Caco-2 (cell line): ENCODE results near the gene ABCC9. TPM values are rescaled to one million over a fixed set of nuclear protein-coding genes. Genes with fewer than 3 reads are reported as not detected.

ENCODE experiments used
- BruUV-seq: library from RNA; stranded (reverse); fragments of 400-500 nt; replicated peaks from 2 replicates; lab custom pipeline; 2021; lab: Mats Ljungman, UMichigan
- CTCF ChIA-PET: fragments of 300-600 bp; sonication (Branson Sonifier 250); formaldehyde crosslinking; loops from one replicate; lab custom pipeline; 2022; ENCODE audit warnings: antibody characterized with exemption; lab: Charles Lee
- POLR2A ChIA-PET: fragments of 300-600 bp; sonication (Branson Sonifier 250); formaldehyde crosslinking; loops from one replicate; lab custom pipeline; 2022; ENCODE audit warnings: antibody characterized with exemption; lab: Charles Lee
- DNase-seq, 2 experiments: peaks; one replicate each; pipeline versions ENCODE4 v3.0.0 to v3.0.0-alpha.2; 2020 to 2022
- H3K27me3 ChIP-seq: replicated peaks from 2 replicates; pipeline ENCODE4 v1.6.0; 2011; ENCODE audit warnings: low read length; ENCODE audit not compliant: control insufficient read depth, insufficient read depth
- H3K36me3 ChIP-seq: 2 replicates; pipeline ENCODE4 v1.5.1; 2011; ENCODE audit warnings: low read length; ENCODE audit not compliant: control insufficient read depth, insufficient read depth
- H3K4me1 ChIP-seq: fragments of 250-450 bp; sonication (Bioruptor Pico); 2 replicates; pipeline ENCODE4 v1.5.1; 2020; ENCODE audit warnings: mild to moderate bottlenecking
- H3K4me3 ChIP-seq: 2 replicates; pipeline ENCODE4 v1.5.1; 2011; ENCODE audit warnings: low read depth, mild to moderate bottlenecking, control low read depth, low read length
- H3K9me3 ChIP-seq: fragments of 250-450 bp; sonication (Bioruptor Pico); 2 replicates; pipeline ENCODE4 v1.5.1; 2020; ENCODE audit warnings: mild to moderate bottlenecking, moderate library complexity
- H3K27ac Mint-ChIP-seq: one replicate; pipeline ENCODE4 v1.8.0; 2022; ENCODE audit warnings: mixed read lengths; ENCODE audit not compliant: unreplicated experiment
- H3K27me3 Mint-ChIP-seq: one replicate; pipeline ENCODE4 v1.8.0; 2022; ENCODE audit warnings: mixed read lengths; ENCODE audit not compliant: insufficient read depth, unreplicated experiment
- H3K36me3 Mint-ChIP-seq: one replicate; pipeline ENCODE4 v1.8.0; 2022; ENCODE audit warnings: mild to moderate bottlenecking, mixed read lengths; ENCODE audit not compliant: insufficient read depth, unreplicated experiment
- H3K4me1 Mint-ChIP-seq: one replicate; pipeline ENCODE4 v1.8.0; 2022; ENCODE audit warnings: low read depth, mixed read lengths; ENCODE audit not compliant: unreplicated experiment
- H3K4me3 Mint-ChIP-seq: one replicate; pipeline ENCODE4 v1.8.0; 2022; ENCODE audit warnings: mild to moderate bottlenecking, moderate library complexity, mixed read lengths; ENCODE audit not compliant: unreplicated experiment
- H3K9me3 Mint-ChIP-seq: one replicate; pipeline ENCODE4 v1.8.0; 2022; ENCODE audit warnings: mixed read lengths; ENCODE audit not compliant: unreplicated experiment
- intact Hi-C: fragments of 100-400 bp; cut with micrococcal nuclease; formaldehyde crosslinking; loops from one replicate; pipeline ENCODE4 v1.10.0; 2022; ENCODE audit not compliant: unreplicated experiment
- total RNA-seq: library from RNA; stranded (reverse); gene quantifications from 2 replicates; pipeline ENCODE4 v1.2.3, GENCODE V29; 2022
- TF ChIP-seq, protein P1 (sequence below), 2 experiments: fragments of 200-600 bp in 1 of 2; IDR thresholded peaks; 1 replicate in 1 of 2; 2 replicates in 1 of 2; pipeline versions ENCODE4 v1.5.1 to v1.8.0; 2011 to 2022; ENCODE audit warnings: antibody characterized with exemption in 1 of 2, control low read depth in 1 of 2, inconsistent platforms in 1 of 2, low read depth in 1 of 2, low read length in 1 of 2, mild to moderate bottlenecking in 1 of 2, moderate library complexity in 1 of 2; ENCODE audit not compliant: insufficient read depth in 1 of 2, severe bottlenecking in 1 of 2, unreplicated experiment in 1 of 2

Gene ABCC9
- total RNA-seq, 1 experiment from 2014 or later: 130 TPM

DNA sequence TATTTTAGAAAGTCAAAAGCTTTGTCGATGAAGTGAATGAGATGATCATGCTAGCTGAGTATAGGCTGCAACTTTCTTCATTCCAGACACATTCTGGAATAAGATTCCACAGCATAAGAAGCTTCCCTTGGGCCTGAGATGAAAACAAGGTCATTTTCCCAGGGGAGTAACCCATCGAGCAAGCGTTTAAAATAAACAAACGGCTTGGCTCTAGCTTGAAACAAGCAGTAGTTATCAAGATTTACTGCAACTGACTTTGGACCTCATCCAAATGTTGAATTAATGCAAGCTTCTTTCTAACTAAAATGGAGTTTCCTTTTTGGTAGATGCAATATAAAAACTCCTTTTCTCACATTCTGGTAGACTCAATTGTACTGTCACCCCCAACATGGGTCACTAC lies 189.7 kb downstream of the ABCC9 start:
- Mint-ChIP-seq H3K27ac (no peak overlapping the region), H3K4me3 (no peak overlapping the region), H3K27me3 (no peaks in the 10 kb centered on the region), H3K4me1 (no peaks in the 10 kb centered on the region), H3K36me3 (no peaks in the 10 kb centered on the region), H3K9me3 (peaks cover 6% of the 10 kb centered on the region)
- TF ChIP-seq, protein P1, sequence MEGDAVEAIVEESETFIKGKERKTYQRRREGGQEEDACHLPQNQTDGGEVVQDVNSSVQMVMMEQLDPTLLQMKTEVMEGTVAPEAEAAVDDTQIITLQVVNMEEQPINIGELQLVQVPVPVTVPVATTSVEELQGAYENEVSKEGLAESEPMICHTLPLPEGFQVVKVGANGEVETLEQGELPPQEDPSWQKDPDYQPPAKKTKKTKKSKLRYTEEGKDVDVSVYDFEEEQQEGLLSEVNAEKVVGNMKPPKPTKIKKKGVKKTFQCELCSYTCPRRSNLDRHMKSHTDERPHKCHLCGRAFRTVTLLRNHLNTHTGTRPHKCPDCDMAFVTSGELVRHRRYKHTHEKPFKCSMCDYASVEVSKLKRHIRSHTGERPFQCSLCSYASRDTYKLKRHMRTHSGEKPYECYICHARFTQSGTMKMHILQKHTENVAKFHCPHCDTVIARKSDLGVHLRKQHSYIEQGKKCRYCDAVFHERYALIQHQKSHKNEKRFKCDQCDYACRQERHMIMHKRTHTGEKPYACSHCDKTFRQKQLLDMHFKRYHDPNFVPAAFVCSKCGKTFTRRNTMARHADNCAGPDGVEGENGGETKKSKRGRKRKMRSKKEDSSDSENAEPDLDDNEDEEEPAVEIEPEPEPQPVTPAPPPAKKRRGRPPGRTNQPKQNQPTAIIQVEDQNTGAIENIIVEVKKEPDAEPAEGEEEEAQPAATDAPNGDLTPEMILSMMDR (IDR thresholded peaks at IDR 0.05; ENCODE audit: insufficient read depth in 1 of 2, low read depth in 1 of 2, low read length in 1 of 2, severe bottlenecking in 1 of 2, unreplicated experiment in 1 of 2): no peak
- intact Hi-C loops: no loop called here
- ChIA-PET CTCF (interaction anchor here (0.8 kb wide), 1 partner anchor 54 kb away, joined by 3 read pairs; no protein-coding TSS in a partner anchor), POLR2A (no interaction called here)
- Histone ChIP-seq H3K36me3 (no peaks in the 10 kb centered on the region), H3K4me3 (no peak overlapping the region), H3K27me3 (no peaks in the 10 kb centered on the region), H3K4me1 (no peaks in the 10 kb centered on the region), H3K9me3 (no peaks in the 10 kb centered on the region; the same call in 1 of the 2 replicates)
- BruUV-seq: no TSS peak
- DNase-seq: no peak

Other genes with a start within 250 kb of the ABCC9 start
- gene KCNJ8, start 166.7 kb downstream of the ABCC9 start, total RNA-seq: 88.7 and 90.2 TPM in 2 replicates
- gene CMAS, start 104.8 kb upstream of the ABCC9 start, total RNA-seq: 70.4 and 80.7 TPM in 2 replicates